HG02588 (cell line): ENCODE measurements around the gene ZC3H8.

Source experiments
- ATAC-seq: cut with Tn5 transposase; IDR thresholded peaks from one replicate; pipeline ENCODE4 v1.9.1; 2021; ENCODE audit warnings: mild to moderate bottlenecking, moderate library complexity; ENCODE audit not compliant: unreplicated experiment

Gene ZC3H8

DNA sequence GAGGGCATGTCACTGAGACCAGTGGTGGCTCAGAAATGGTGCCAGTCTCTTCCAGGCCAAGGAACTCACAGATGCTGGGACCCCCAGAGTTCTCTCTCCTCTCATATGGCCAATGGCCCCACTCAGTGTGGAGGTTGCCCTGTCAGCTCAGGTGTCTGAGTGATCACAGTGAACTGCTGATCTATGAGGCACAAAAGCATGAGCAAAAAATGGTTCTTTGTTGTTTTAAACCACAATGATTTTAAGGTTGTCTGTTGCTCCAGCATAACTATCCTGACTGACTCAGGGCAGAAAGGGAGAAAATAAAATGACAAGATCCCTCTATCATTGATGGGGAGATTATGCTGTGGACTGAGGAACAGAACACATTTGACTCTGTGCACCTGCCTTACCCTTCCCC is 58.9 kb downstream of the ZC3H8 start:
- ATAC-seq = no peak

DNA sequence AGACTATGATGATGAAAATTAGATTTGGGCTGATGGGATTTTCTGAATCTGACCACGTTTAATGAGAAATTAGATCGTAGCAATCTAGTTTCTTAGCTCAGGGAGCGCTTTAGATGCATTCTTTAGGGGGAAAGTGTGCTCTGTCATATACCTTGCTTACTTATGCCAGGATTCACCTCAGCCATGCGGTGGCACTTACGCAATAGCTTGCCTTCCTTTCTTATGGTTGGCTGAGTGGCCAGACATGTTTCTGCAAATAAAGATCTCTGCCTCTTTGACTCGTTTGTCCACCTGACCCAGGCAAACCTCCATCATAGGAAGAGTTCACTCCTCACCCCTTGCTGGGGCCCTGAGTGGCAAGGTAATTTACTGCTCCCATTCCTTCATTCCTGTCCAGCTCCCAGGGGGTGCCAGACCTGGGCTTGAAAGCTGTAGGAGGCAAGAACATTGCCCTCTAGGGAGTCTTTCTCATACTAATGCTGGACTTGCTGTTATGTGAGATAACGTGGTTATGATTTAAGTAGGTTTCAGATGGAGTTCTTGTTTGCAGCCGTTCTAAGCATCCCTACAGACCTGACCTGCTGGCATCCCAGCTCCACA is 59.6 kb downstream of the ZC3H8 start:
- no peak for ATAC-seq

- ATAC-seq = no peak
These were observed 60.4 kb downstream of the ZC3H8 start for GRCh38 chr2:112194482-112194881.

GRCh38 chr2:112194028-112194427 is 60.8 kb downstream of the ZC3H8 start:
- no peak for ATAC-seq

- ATAC-seq = no peak
These were observed 65.8 kb downstream of the ZC3H8 start for GRCh38 chr2:112189001-112189556.

- ATAC-seq = no peak
These were observed 66.8 kb downstream of the ZC3H8 start for GRCh38 chr2:112187805-112188596.

- no peak for ATAC-seq
These were observed 67.7 kb downstream of the ZC3H8 start for GRCh38 chr2:112187046-112187715.

- no peak for ATAC-seq
These were observed 69.7 kb downstream of the ZC3H8 start for GRCh38 chr2:112185131-112185530.

GRCh38 chr2:112184121-112184520 is 70.7 kb downstream of the ZC3H8 start:
- ATAC-seq = no peak

DNA sequence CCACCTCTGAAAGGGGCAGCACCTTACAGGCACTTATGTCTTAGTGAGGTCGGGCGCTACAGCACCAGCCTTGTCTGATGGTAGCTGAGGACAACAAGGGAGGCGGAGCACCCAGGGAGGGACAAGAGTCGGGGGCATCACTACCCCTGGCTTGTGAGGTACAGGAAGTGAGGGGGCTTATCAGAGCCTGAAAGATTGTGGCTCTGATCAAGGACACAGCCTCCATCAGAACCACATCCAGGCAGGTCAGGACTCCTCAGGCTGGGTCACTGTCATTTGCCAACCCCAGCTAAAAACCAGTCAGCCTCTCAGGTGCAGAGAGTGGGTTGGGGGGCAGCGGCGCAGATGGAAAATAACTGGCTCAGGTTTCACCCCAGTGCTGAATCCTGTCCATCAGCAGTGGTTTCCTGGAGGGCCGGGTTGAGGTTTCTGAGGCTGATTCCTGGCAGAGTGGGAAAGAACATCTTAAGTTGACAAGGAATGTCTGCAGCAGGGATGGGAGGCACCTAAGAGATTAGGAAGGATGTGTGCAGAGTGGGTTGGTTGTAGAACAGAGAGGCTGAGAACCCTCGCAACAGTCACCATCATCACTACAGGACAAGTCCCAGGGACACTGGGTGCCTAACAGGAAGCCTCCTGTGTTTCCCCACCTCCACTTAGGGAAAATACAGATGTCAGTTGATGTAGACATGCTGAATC is 71.4 kb downstream of the ZC3H8 start:
- ATAC-seq = no peak

- no peak for ATAC-seq
These were observed 72.2 kb downstream of the ZC3H8 start for GRCh38 chr2:112182581-112183034.

DNA sequence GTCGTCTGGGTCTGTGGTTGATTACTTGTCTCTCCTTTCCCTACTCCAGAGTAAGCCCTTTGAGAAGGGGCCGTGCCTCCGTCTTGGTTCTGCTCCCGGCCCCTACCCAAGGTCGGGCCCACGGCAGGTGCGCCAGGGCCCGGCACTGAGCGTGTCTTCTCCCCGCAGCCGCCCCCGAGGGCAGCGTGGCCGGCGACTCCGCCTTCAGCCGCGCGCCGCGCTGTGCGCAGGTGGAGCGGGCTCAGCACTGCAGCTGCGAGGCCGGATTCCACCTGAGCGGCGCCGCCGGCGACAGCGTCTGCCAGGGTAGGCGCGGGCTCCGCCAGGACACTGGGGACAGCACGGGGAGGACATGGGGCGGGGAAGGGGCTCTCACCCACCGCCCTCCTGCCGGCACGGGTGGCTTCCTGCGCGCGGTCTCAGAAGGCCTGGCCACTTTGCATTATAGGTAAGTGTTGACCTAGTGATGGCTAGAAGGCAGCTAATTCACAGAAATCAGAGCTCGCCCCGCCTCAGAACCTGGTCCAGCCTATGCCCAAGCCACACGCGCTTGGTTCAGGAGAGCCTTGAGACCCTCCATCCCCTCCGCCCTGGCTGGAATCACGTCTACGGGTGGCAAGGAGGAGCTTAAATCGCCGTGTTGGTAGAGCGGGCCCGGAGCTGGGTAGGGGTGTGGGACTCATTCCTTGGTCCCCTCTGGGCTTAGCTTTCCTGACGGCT is 73.1 kb downstream of the ZC3H8 start:
- ATAC-seq = no peak

DNA sequence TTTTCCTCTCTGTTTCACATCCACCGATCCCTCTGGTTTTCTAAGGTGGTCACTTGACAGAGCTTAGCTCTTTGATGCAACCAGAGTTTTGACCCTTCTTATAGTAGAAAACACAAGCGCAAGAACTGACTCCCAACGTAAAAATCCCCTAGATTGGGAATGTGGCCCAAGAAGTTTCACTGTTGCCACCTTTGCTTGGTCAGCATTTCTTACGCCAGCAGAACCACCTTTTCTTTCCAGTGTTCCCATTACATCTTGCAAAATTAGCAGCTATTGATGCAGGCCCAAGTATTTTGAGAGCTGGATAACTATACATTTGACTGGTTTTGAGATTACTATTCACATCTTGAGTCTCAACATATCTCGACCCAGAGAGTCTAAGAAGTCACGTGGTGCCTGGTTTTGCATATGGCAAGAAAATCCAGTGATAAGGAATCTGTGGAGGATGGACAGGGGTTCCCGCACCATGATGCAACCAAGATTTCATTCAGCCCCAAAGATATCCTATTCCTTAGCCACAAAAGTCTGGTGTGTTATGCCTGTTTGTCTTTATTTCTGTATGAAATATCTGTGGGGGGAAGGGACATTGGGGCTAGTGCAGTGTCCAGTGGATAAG is 78.8 kb downstream of the ZC3H8 start:
- no peak for ATAC-seq

DNA sequence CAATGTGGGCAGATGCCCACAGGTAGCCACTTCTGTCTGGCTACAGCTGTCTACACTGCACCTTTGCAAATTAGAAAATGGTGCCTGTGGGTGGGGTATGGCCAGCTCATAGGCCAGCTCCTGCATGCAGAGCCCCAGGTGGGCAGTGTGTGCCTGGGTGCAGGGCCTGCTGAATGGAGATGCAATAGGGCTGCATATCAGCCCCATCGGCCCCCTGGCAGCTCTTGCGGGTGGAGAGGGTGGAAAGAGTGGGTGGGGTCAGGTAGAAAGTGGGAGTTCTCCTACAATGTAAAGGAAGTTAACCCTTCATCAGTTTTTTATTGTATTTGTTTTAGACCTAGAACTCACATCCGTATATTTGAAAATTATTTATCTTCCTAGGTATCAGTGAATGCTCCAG is 79.5 kb downstream of the ZC3H8 start:
- no peak for ATAC-seq

DNA sequence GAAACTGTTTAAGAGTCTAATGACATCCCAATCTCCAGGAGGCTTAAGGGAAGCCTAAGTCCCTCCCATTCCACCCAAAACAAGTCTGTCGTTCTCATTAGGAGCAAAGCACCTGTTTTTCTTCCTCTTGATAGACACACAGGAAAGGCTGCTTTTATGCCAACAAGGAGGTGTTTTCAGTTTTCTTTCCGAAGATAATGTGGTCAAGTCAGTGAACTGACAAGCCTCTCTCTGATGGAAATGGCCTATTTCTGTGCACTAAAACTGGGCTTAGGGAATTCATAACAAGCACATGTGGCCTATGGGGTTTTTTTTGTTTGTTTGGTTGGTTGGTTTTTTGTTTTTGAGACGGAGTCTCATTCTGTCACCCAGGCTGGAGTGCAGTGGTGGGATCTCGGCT is 80.5 kb downstream of the ZC3H8 start:
- no peak for ATAC-seq

DNA sequence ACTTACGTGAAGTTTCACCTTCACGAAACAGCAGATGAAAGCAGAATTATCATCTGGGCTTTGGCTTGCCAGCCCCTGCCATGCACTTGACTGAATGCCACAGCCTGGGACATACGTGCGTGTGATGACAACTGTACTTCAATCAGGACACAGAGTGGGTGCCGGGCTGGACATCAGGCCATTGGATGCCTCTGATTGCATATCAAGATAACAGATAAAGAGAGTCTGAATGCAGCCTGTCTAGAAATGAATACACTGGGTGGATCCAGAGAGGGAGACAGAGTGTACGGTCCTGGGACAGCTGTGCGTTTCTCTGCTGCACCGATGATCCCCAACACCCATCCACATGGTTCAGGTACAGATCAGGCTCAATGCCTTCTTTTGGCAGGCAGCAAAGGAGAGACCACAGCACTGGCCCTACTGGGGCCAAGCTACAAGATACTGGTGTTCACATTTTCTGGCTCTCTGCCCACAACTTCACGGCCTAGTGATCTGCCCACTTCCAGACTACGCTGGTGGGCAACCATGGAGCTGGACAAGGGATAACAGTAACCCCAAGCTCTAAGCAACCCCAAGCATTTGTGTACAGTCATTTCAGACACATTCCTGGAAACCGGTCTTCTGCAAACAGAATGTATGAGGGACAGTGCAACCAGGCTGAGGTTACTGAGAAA is 81.1 kb downstream of the ZC3H8 start:
- ATAC-seq = no peak

DNA sequence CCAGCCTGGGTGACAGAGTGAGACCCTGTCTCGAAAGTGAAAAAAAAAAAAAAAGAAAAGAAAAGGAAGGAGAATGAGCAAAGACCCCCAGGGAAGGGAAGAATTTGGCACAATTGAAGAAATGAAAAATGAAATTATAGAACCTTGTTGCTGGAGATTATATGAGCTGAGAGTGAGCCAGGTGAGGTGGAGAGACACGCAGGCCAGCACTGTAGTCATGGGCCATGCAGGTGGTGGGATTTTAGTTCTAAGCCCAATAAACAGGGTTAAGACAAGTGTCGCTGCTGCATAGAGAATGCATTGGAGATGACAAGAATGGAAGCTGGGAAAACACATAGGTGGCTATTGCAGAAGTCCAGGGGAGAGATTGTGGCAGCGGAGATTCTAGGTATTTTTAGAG is 84.3 kb downstream of the ZC3H8 start:
- no peak for ATAC-seq

GRCh38 chr2:112168422-112169124 is 86.3 kb downstream of the ZC3H8 start:
- ATAC-seq = no peak
